PFSK-1 (cell line): ENCODE measurements around the gene GORASP2.

ENCODE experiments used
- POLR2AphosphoS5 ChIP-seq: IDR thresholded peaks from 2 replicates; pipeline ENCODE4 v1.6.1; 2012; ENCODE audit warnings: low read depth, mild to moderate bottlenecking, control low read depth, low read length, moderate library complexity
- SIN3A ChIP-seq: IDR thresholded peaks from 2 replicates; pipeline ENCODE4 v1.6.1; 2012; ENCODE audit warnings: mild to moderate bottlenecking, low read length, moderate library complexity, borderline replicate concordance; ENCODE audit not compliant: insufficient read depth
- TAF1 ChIP-seq: IDR thresholded peaks from 2 replicates; pipeline ENCODE4 v1.6.1; 2012; ENCODE audit warnings: low read length, control low read depth, borderline replicate concordance; ENCODE audit not compliant: insufficient read depth
- TF ChIP-seq, protein P1 (sequence below), 2 experiments: IDR thresholded peaks; 2 replicates each; pipeline versions ENCODE4 v1.6.1 to v1.8.0; 2011 to 2012; ENCODE audit warnings: low read depth in 2 of 2, low read length in 2 of 2, control low read depth in 1 of 2, inconsistent platforms in 1 of 2, mild to moderate bottlenecking in 1 of 2, moderate library complexity in 1 of 2; ENCODE audit not compliant: insufficient read depth in 1 of 2

DNA sequence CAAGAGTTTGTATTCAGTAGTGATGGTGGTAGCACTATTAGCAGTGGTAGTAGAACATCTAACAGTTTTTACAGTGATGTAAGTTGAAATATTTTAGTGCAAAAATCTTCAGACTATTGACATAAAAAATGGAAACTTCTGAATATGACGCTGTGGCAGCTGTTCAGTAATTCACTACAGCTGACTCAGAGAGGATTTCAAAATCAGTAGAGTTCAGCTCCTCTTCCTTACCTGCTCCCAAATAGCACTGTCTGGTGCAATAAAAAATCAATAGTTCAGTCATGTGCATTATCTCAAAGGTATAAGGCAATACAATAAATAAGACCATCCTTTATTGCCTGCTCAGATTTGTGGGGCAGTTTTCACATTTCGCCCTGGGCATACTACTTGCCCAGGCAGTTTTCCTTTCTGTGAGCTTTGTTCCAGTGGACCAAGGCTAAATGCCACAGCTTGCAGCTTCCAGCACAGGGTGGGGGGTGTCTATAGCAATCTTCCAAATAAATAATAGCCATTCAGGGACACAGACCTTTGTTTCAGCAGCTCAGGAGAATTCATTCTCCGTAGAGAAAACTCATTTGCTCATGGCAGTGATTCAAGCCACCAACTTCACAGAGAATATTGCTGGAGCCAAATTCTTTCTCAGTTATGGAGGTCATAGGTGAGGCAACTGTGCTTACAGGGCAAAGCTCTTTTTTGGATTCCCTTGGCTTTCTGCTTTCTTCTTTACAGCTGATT, 33.9 kb upstream of the GORASP2 start:
- TF ChIP-seq SIN3A = no peak
- TF ChIP-seq POLR2AphosphoS5 = no peak
- TF ChIP-seq, protein P1, sequence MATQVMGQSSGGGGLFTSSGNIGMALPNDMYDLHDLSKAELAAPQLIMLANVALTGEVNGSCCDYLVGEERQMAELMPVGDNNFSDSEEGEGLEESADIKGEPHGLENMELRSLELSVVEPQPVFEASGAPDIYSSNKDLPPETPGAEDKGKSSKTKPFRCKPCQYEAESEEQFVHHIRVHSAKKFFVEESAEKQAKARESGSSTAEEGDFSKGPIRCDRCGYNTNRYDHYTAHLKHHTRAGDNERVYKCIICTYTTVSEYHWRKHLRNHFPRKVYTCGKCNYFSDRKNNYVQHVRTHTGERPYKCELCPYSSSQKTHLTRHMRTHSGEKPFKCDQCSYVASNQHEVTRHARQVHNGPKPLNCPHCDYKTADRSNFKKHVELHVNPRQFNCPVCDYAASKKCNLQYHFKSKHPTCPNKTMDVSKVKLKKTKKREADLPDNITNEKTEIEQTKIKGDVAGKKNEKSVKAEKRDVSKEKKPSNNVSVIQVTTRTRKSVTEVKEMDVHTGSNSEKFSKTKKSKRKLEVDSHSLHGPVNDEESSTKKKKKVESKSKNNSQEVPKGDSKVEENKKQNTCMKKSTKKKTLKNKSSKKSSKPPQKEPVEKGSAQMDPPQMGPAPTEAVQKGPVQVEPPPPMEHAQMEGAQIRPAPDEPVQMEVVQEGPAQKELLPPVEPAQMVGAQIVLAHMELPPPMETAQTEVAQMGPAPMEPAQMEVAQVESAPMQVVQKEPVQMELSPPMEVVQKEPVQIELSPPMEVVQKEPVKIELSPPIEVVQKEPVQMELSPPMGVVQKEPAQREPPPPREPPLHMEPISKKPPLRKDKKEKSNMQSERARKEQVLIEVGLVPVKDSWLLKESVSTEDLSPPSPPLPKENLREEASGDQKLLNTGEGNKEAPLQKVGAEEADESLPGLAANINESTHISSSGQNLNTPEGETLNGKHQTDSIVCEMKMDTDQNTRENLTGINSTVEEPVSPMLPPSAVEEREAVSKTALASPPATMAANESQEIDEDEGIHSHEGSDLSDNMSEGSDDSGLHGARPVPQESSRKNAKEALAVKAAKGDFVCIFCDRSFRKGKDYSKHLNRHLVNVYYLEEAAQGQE (IDR thresholded peaks at IDR 0.05; ENCODE audit: insufficient read depth in 1 of 2, low read depth in 2 of 2, low read length in 2 of 2) = no peak
- TF ChIP-seq TAF1 = no peak
